SK-N-SH treated with all-trans-retinoic acid at 6 μM for 48 hours (cell line): ENCODE results near the gene SOCS3.

ENCODE experiments used
- ATAC-seq: fragments of 200-7000 bp; cut with Tn5 transposase; 3 replicates; pipeline ENCODE4 v1.9.1; 2020; ENCODE audit warnings: mild to moderate bottlenecking, moderate library complexity
- ARNTL ChIP-seq: fragments of 450-650 bp; formaldehyde crosslinking; IDR thresholded peaks from 2 replicates; pipeline ENCODE4 v1.5.0; 2020; ENCODE audit warnings: low read depth, mild to moderate bottlenecking, moderate library complexity, borderline replicate concordance
- BACH2 ChIP-seq: fragments of 250-450 bp; sonication (Bioruptor Pico); IDR thresholded peaks from 2 replicates; pipeline ENCODE4 v1.9.0; 2021; ENCODE audit warnings: mild to moderate bottlenecking, borderline replicate concordance
- CREB5 ChIP-seq: fragments of 250-450 bp; sonication (Bioruptor Pico); IDR thresholded peaks from 2 replicates; pipeline ENCODE4 v1.5.1; 2020; ENCODE audit warnings: low read depth, mild to moderate bottlenecking, moderate library complexity
- CSDC2 ChIP-seq: fragments of 250-450 bp; sonication (Bioruptor Pico); IDR thresholded peaks from 2 replicates; pipeline ENCODE4 v1.5.0; 2020; ENCODE audit warnings: mild to moderate bottlenecking, moderate library complexity
- ESRRG ChIP-seq: fragments of 250-450 bp; sonication (Bioruptor Pico); IDR thresholded peaks from 2 replicates; pipeline ENCODE4 v1.6.1; 2021; ENCODE audit warnings: mild to moderate bottlenecking
- GLIS3 ChIP-seq: fragments of 250-450 bp; sonication (Bioruptor Pico); IDR thresholded peaks from 2 replicates; pipeline ENCODE4 v1.5.0; 2020; ENCODE audit warnings: mild to moderate bottlenecking, moderate library complexity
- ISL1 ChIP-seq: fragments of 250-450 bp; sonication (Bioruptor Pico); IDR thresholded peaks from 2 replicates; pipeline ENCODE4 v2.1.2; 2022; ENCODE audit warnings: mild to moderate bottlenecking, moderate library complexity
- OSR1 ChIP-seq: fragments of 250-450 bp; sonication (Bioruptor Pico); IDR thresholded peaks from 2 replicates; pipeline ENCODE4 v1.8.0; 2022; ENCODE audit warnings: moderate library complexity, mild to moderate bottlenecking, inconsistent platforms
- POU6F1 ChIP-seq: fragments of 250-450 bp; sonication (Bioruptor Pico); IDR thresholded peaks from 2 replicates; pipeline ENCODE4 v1.8.0; 2021; ENCODE audit warnings: low read depth, mild to moderate bottlenecking, moderate library complexity, borderline replicate concordance
- RARB ChIP-seq: fragments of 250-450 bp; sonication (Bioruptor Pico); IDR thresholded peaks from 2 replicates; pipeline ENCODE4 v1.8.0; 2021; ENCODE audit warnings: mild to moderate bottlenecking, moderate library complexity
- SNAI2 ChIP-seq: fragments of 250-450 bp; sonication (Bioruptor Pico); IDR thresholded peaks from 2 replicates; pipeline ENCODE4 v1.5.0; 2020; ENCODE audit warnings: mild to moderate bottlenecking, moderate library complexity
- TCF4 ChIP-seq: fragments of 250-450 bp; sonication (Bioruptor Pico); IDR thresholded peaks from 2 replicates; pipeline ENCODE4 v1.8.0; 2021; ENCODE audit warnings: mild to moderate bottlenecking, moderate library complexity, borderline replicate concordance
- ZC3H10 ChIP-seq: fragments of 250-450 bp; sonication (Bioruptor Pico); IDR thresholded peaks from 2 replicates; pipeline ENCODE4 v1.5.1; 2021; ENCODE audit warnings: mild to moderate bottlenecking, moderate library complexity
- ZFP30 ChIP-seq: fragments of 450-650 bp; formaldehyde crosslinking; IDR thresholded peaks from 2 replicates; pipeline ENCODE4 v1.5.0; 2022; ENCODE audit warnings: mild to moderate bottlenecking, moderate library complexity
- ZNF565 ChIP-seq: fragments of 450-650 bp; formaldehyde crosslinking; conservative IDR thresholded peaks from 2 replicates; pipeline ENCODE4 v1.5.0; 2020; ENCODE audit warnings: low read depth, mild to moderate bottlenecking, moderate library complexity
- ZNF70 ChIP-seq: fragments of 450-650 bp; formaldehyde crosslinking; IDR thresholded peaks from 2 replicates; pipeline ENCODE4 v1.5.0; 2020; ENCODE audit warnings: mild to moderate bottlenecking, moderate library complexity
- ZNF8 ChIP-seq: fragments of 450-650 bp; formaldehyde crosslinking; IDR thresholded peaks from 2 replicates; pipeline ENCODE4 v1.5.0; 2020; ENCODE audit warnings: mild to moderate bottlenecking, moderate library complexity
- TF ChIP-seq, protein P1 (sequence below): fragments of 250-450 bp; sonication (Bioruptor Pico); IDR thresholded peaks from 2 replicates; pipeline ENCODE4 v1.5.1; 2021; ENCODE audit warnings: mild to moderate bottlenecking, moderate library complexity
- TF ChIP-seq, protein P2 (sequence below): fragments of 250-450 bp; sonication (Bioruptor Pico); IDR thresholded peaks from 2 replicates; pipeline ENCODE4 v1.8.0; 2020; ENCODE audit warnings: mild to moderate bottlenecking, moderate library complexity, borderline replicate concordance

Gene SOCS3

GRCh38 chr17:78360371-78361224 is 721 bp upstream of the SOCS3 start (continued):
- no peak for TF ChIP-seq ZNF70 (CRISPR knock-in tag)

DNA sequence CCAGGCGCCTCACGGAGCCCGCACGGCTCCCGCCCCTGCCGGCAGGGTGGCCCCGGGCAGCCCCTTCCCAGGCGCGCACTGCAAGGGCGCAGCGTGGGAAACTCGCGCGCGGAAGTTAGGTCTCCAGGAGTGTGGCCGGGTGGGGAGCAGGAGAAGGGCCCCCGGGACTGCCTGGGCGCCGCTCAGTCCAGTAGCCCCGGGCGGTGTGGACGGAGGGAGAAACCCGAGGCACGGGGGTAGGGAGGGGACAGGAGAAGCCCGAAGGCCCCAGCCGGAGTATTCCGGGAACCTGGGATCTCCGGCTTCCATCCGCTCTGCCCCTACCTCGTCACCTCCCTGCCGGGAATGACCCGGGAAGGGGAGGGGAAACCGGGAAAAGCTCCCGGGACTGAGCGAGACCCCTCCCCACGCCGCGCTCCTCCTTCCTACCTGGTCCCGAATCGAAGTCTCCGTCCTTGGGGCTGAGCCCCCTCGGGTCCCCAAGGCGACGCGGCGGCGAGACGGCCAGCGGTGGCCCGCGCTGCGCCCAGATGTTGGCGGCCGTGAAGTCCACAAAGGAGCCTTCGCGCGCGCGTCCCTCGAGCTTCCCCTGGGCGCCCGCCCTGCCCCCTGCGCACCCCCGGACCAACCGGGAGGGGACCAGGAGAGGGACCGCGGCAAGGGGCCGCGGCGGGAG is 418 bp downstream of the SOCS3 start:
- TF ChIP-seq OSR1 (CRISPR knock-in tag) (no peak), RARB (CRISPR knock-in tag) (no peak), ZNF8 (0 out of 2 replicates have a peak, but pooled peaks have one; percentile 21)
- TF ChIP-seq, protein P1, sequence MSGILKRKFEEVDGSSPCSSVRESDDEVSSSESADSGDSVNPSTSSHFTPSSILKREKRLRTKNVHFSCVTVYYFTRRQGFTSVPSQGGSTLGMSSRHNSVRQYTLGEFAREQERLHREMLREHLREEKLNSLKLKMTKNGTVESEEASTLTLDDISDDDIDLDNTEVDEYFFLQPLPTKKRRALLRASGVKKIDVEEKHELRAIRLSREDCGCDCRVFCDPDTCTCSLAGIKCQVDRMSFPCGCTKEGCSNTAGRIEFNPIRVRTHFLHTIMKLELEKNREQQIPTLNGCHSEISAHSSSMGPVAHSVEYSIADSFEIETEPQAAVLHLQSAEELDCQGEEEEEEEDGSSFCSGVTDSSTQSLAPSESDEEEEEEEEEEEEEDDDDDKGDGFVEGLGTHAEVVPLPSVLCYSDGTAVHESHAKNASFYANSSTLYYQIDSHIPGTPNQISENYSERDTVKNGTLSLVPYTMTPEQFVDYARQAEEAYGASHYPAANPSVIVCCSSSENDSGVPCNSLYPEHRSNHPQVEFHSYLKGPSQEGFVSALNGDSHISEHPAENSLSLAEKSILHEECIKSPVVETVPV (CRISPR knock-in tag), result no peak
- TF ChIP-seq, protein P2, sequence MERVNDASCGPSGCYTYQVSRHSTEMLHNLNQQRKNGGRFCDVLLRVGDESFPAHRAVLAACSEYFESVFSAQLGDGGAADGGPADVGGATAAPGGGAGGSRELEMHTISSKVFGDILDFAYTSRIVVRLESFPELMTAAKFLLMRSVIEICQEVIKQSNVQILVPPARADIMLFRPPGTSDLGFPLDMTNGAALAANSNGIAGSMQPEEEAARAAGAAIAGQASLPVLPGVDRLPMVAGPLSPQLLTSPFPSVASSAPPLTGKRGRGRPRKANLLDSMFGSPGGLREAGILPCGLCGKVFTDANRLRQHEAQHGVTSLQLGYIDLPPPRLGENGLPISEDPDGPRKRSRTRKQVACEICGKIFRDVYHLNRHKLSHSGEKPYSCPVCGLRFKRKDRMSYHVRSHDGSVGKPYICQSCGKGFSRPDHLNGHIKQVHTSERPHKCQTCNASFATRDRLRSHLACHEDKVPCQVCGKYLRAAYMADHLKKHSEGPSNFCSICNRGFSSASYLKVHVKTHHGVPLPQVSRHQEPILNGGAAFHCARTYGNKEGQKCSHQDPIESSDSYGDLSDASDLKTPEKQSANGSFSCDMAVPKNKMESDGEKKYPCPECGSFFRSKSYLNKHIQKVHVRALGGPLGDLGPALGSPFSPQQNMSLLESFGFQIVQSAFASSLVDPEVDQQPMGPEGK (CRISPR knock-in tag), result peak; percentile 15; the same call in 1 of the 2 replicates
- peak; percentile 2; the same call in 2 of the 3 replicates for ATAC-seq

- ATAC-seq, result peak; percentile 0; the same call in 2 of the 3 replicates
- TF ChIP-seq BACH2 (CRISPR knock-in tag) (no peak), OSR1 (CRISPR knock-in tag) (no peak), CREB5 (no peak), ZNF70 (CRISPR knock-in tag) (no peak), ESRRG (no peak), SNAI2 (CRISPR knock-in tag) (no peak), ISL1 (CRISPR knock-in tag) (no peak)
These were observed 1.1 kb downstream of the SOCS3 start for GRCh38 chr17:78358538-78359320.

- ATAC-seq, result no peak
- TF ChIP-seq ZFP30 (CRISPR knock-in tag) (no peak), POU6F1 (CRISPR knock-in tag) (no peak), ZC3H10 (no peak), ISL1 (CRISPR knock-in tag) (no peak), GLIS3 (CRISPR knock-in tag) (no peak), ESRRG (no peak), BACH2 (CRISPR knock-in tag) (no peak), SNAI2 (CRISPR knock-in tag) (no peak), TCF4 (CRISPR knock-in tag) (no peak), CSDC2 (CRISPR knock-in tag) (no peak), ARNTL (no peak), ZNF565 (CRISPR knock-in tag) (no peak), ZNF8 (no peak), CREB5 (no peak)
- TF ChIP-seq, protein P2 (CRISPR knock-in tag), result no peak
These were observed 2.0 kb downstream of the SOCS3 start for GRCh38 chr17:78357672-78358537.
